K562 (cell line): ENCODE measurements around the gene UGP2. TPM values are rescaled to one million over a fixed set of nuclear protein-coding genes. Genes with fewer than 3 reads are reported as not detected.

ENCODE experiments used
- CSDE1 ChIP-seq, 2 experiments: fragments of 450-650 bp; IDR thresholded peaks; 2 replicates each; pipeline ENCODE4 v1.6.1; 2016; ENCODE audit warnings: mild to moderate bottlenecking in 1 of 2
- DIDO1 ChIP-seq: fragments of 450-650 bp; IDR thresholded peaks from 2 replicates; pipeline ENCODE4 v1.6.1; 2016; ENCODE audit warnings: low read depth, missing biosample characterization, missing genetic modification characterization
- ZBTB11 ChIP-seq, 3 experiments: fragments of 200-800 bp in 1 of 3; fragments of 250-450 bp in 1 of 3; fragments of 450-650 bp in 1 of 3; sonication (Bioruptor Pico) in 1 of 3; sonication (Bioruptor generic) in 1 of 3; formaldehyde crosslinking in 1 of 3; IDR thresholded peaks; 2 replicates each; pipeline versions ENCODE4 v1.6.1 to v1.8.0; 2016 to 2022; ENCODE audit warnings: mild to moderate bottlenecking in 2 of 3, missing genetic modification characterization in 2 of 3, missing compliant biosample characterization in 1 of 3, moderate library complexity in 1 of 3
- ZNF316 ChIP-seq: fragments of 450-650 bp; IDR thresholded peaks from 2 replicates; pipeline ENCODE4 v1.6.1; 2016
- ZNF347 ChIP-seq: fragments of 450-650 bp; formaldehyde crosslinking; IDR thresholded peaks from 2 replicates; pipeline ENCODE4 v1.4.0; 2020; ENCODE audit warnings: low read depth, mild to moderate bottlenecking, moderate library complexity
- ZNF592 ChIP-seq: fragments of 450-650 bp; IDR thresholded peaks from 2 replicates; pipeline ENCODE4 v1.6.1; 2017; ENCODE audit warnings: antibody characterized with exemption, mild to moderate bottlenecking
- polyA plus RNA-seq, 8 experiments: library from polyadenylated mRNA; depleted of rRNA in 4 of 8; stranded (reverse) in 5 of 8; unstranded in 3 of 8; fragments of >200 nt; fragmentation: Nextera tagmentation in 2 of 8; fragmentation: Illumina TruSeq in 1 of 8; extraction: Ambion mirVana in 2 of 8; extraction: Trizol in 1 of 8; gene quantifications; 2 replicates each; pipeline versions ENCODE4 v1.2.1 to v1.2.3, GENCODE V29; 2011 to 2014; ENCODE audit warnings: inconsistent platforms in 1 of 8, missing spikeins in 1 of 8
- total RNA-seq, 7 experiments: library from RNA; depleted of rRNA in 6 of 7; stranded (reverse); fragments of >200 nt in 6 of 7; fragmentation: Illumina TruSeq in 2 of 7; extraction: Trizol in 2 of 7; gene quantifications; 2 replicates each; pipeline versions ENCODE4 v1.2.1 to v1.2.3, GENCODE V29; 2011 to 2021; ENCODE audit warnings: low replicate concordance in 1 of 7

Gene UGP2
- total and polyA plus RNA-seq, 9 of the 15 experiments (the other 6 are each of a cell fraction or from before 2014, with no cell fraction given), result 25.2 to 69.3 (median 58.9) TPM

- TF ChIP-seq ZBTB11 (CRISPR knock-in tag; IDR thresholded peaks at IDR 0.05) (no peak), CSDE1 (IDR thresholded peaks at IDR 0.05) (no peak), ZNF592 (no peak), ZNF347 (no peak), ZNF316 (no peak), DIDO1 (tag) (no peak)
Observed at GRCh38 chr2:63926815-63927214, 85.1 kb downstream of the UGP2 start (continued).
